Measurements from ENCODE around the gene SLC26A6.

- peak; percentile 40 to 66 (median 52) for TF ChIP-seq CTCF (IDR thresholded peaks at IDR 0.05)
- peak; percentile 26 for TF ChIP-seq POLR2A (IDR thresholded peaks at IDR 0.05)
These were observed at the start of gene SLC26A6 for GRCh38 chr3:48635222-48636021.

Data from ovary (tissue), 3 donors.